ENCODE data around the gene DLG5. TPM values are rescaled to one million over a fixed set of nuclear protein-coding genes. Genes with fewer than 3 reads are reported as not detected.

Gene DLG5
- polyA plus RNA-seq, 1 of the 3 experiments (the other 2 are of a cell fraction) = 31.3 TPM

DNA sequence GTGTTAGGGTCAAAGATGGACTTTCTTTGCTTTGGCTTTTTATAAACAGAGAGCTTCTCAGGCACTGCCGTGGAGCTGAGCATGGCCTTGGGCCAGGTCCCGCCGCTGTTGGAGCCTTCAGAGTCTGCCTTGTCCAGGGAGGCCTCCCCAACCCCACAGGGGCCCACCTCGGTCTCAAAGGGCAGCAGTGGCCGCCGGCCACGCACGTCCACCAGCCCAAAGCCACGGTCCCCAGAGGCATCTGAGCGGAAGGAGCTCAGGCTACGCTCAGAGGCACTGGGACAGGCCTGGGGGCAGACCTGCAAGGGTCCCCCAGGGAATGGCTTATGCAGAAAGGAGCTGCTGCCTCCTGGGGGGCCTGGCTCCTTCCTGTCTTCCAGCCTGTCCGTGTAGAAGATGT is 105.0 kb downstream of the DLG5 start:
- ChIA-PET CTCF (interaction anchor here (1.3 to 1.8 kb wide), 2 partner anchors 11 to 25 kb away, joined by 3 to 4 read pairs; no protein-coding TSS in a partner anchor), POLR2A (no interaction called here)
- Histone ChIP-seq H3K36me3 (replicated peaks in 1 of 2; ENCODE audit: control insufficient read depth in 1 of 2, insufficient read depth in 2 of 2, low read length in 1 of 2) (peaks cover 39 to 52% of the 10 kb centered on the region in 2 experiments), H3K27me3 (ENCODE audit: insufficient read depth) (no peaks in the 10 kb centered on the region), H3K4me1 (ENCODE audit: control insufficient read depth in 1 of 2, insufficient read depth in 2 of 2, low read depth in 1 of 2, low read length in 1 of 2) (no peaks in the 10 kb centered on the region), H3K9me3 (no peaks in the 10 kb centered on the region), H3K4me3 (ENCODE audit: low read depth in 2 of 2, low read length in 1 of 2) (no peak overlapping the region), H2AFZ (ENCODE audit: low read depth) (no peak overlapping the region), H3K27ac (ENCODE audit: low read depth in 2 of 2, low read length in 1 of 2) (no peak overlapping the region), H4K20me1 (ENCODE audit: insufficient read depth) (no peaks in the 10 kb centered on the region), H3K9me2 (no peaks in the 10 kb centered on the region), H3K79me2 (ENCODE audit: insufficient read depth) (no peaks in the 10 kb centered on the region), H3K4me2 (no peak overlapping the region), H3K9ac (no peak overlapping the region), H3F3A (replicated peaks; ENCODE audit: insufficient read depth) (no peaks in the 10 kb centered on the region)
- DNase-seq = no peak
- TF ChIP-seq NRF1 (IDR thresholded peaks at IDR 0.05; ENCODE audit: low read depth, low read length) (no peak), RCOR1 (IDR thresholded peaks at IDR 0.05; ENCODE audit: low read length) (no peak), MEF2A (IDR thresholded peaks at IDR 0.05; ENCODE audit: borderline replicate concordance, low read depth) (no peak), JUND (IDR thresholded peaks at IDR 0.05) (no peak), CHD2 (IDR thresholded peaks at IDR 0.05; ENCODE audit: low read length, partially characterized antibody) (no peak), TEAD4 (IDR thresholded peaks at IDR 0.05; ENCODE audit: borderline replicate concordance, insufficient read depth) (no peak), EZH2phosphoT487 (IDR thresholded peaks at IDR 0.05; ENCODE audit: borderline replicate concordance, low read depth) (no peak), POLR2AphosphoS5 (IDR thresholded peaks at IDR 0.05; ENCODE audit: low read depth, low read length) (no peak)
- TF ChIP-seq, protein P1, sequence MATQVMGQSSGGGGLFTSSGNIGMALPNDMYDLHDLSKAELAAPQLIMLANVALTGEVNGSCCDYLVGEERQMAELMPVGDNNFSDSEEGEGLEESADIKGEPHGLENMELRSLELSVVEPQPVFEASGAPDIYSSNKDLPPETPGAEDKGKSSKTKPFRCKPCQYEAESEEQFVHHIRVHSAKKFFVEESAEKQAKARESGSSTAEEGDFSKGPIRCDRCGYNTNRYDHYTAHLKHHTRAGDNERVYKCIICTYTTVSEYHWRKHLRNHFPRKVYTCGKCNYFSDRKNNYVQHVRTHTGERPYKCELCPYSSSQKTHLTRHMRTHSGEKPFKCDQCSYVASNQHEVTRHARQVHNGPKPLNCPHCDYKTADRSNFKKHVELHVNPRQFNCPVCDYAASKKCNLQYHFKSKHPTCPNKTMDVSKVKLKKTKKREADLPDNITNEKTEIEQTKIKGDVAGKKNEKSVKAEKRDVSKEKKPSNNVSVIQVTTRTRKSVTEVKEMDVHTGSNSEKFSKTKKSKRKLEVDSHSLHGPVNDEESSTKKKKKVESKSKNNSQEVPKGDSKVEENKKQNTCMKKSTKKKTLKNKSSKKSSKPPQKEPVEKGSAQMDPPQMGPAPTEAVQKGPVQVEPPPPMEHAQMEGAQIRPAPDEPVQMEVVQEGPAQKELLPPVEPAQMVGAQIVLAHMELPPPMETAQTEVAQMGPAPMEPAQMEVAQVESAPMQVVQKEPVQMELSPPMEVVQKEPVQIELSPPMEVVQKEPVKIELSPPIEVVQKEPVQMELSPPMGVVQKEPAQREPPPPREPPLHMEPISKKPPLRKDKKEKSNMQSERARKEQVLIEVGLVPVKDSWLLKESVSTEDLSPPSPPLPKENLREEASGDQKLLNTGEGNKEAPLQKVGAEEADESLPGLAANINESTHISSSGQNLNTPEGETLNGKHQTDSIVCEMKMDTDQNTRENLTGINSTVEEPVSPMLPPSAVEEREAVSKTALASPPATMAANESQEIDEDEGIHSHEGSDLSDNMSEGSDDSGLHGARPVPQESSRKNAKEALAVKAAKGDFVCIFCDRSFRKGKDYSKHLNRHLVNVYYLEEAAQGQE (IDR thresholded peaks at IDR 0.05; ENCODE audit: low read depth, low read length) = no peak
- TF ChIP-seq, protein P2, sequence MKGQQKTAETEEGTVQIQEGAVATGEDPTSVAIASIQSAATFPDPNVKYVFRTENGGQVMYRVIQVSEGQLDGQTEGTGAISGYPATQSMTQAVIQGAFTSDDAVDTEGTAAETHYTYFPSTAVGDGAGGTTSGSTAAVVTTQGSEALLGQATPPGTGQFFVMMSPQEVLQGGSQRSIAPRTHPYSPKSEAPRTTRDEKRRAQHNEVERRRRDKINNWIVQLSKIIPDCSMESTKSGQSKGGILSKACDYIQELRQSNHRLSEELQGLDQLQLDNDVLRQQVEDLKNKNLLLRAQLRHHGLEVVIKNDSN (IDR thresholded peaks at IDR 0.05; ENCODE audit: borderline replicate concordance, low read depth) = no peak
- TF ChIP-seq, protein P3, sequence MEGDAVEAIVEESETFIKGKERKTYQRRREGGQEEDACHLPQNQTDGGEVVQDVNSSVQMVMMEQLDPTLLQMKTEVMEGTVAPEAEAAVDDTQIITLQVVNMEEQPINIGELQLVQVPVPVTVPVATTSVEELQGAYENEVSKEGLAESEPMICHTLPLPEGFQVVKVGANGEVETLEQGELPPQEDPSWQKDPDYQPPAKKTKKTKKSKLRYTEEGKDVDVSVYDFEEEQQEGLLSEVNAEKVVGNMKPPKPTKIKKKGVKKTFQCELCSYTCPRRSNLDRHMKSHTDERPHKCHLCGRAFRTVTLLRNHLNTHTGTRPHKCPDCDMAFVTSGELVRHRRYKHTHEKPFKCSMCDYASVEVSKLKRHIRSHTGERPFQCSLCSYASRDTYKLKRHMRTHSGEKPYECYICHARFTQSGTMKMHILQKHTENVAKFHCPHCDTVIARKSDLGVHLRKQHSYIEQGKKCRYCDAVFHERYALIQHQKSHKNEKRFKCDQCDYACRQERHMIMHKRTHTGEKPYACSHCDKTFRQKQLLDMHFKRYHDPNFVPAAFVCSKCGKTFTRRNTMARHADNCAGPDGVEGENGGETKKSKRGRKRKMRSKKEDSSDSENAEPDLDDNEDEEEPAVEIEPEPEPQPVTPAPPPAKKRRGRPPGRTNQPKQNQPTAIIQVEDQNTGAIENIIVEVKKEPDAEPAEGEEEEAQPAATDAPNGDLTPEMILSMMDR (IDR thresholded peaks at IDR 0.05) = no peak
- TF ChIP-seq, protein P4, sequence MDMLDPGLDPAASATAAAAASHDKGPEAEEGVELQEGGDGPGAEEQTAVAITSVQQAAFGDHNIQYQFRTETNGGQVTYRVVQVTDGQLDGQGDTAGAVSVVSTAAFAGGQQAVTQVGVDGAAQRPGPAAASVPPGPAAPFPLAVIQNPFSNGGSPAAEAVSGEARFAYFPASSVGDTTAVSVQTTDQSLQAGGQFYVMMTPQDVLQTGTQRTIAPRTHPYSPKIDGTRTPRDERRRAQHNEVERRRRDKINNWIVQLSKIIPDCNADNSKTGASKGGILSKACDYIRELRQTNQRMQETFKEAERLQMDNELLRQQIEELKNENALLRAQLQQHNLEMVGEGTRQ (IDR thresholded peaks at IDR 0.05; ENCODE audit: borderline replicate concordance, low read depth, low read length) = no peak
- TF ChIP-seq, protein P5, sequence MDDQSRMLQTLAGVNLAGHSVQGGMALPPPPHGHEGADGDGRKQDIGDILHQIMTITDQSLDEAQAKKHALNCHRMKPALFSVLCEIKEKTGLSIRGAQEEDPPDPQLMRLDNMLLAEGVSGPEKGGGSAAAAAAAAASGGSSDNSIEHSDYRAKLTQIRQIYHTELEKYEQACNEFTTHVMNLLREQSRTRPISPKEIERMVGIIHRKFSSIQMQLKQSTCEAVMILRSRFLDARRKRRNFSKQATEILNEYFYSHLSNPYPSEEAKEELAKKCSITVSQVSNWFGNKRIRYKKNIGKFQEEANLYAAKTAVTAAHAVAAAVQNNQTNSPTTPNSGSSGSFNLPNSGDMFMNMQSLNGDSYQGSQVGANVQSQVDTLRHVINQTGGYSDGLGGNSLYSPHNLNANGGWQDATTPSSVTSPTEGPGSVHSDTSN (IDR thresholded peaks at IDR 0.05) = no peak
- 87% methylated on average over 9 of the region's 12 CpGs for WGBS (ENCODE audit: low lambda C conversion rate)
